Panc1 (cell line): Measurements from ENCODE around the gene CAV2. TPM values are rescaled to one million over a fixed set of nuclear protein-coding genes. Genes with fewer than 3 reads are reported as not detected.

ENCODE experiments used
- ATAC-seq: fragments of 200-7000 bp; cut with Tn5 transposase; 2 replicates; pipeline ENCODE4 v1.9.1; 2020; ENCODE audit warnings: mild to moderate bottlenecking, moderate library complexity
- BruUV-seq: library from RNA; stranded (reverse); fragments of 400-500 nt; replicated peaks from 2 replicates; lab custom pipeline; 2021; lab: Mats Ljungman, UMichigan
- CTCF ChIA-PET: fragments of 300-600 bp; sonication (Branson Sonifier 250); formaldehyde crosslinking; loops from one replicate; lab custom pipeline; 2022; ENCODE audit warnings: antibody characterized with exemption; lab: Charles Lee
- POLR2A ChIA-PET: fragments of 300-600 bp; sonication (Branson Sonifier 250); formaldehyde crosslinking; loops from one replicate; lab custom pipeline; 2022; ENCODE audit warnings: antibody characterized with exemption; lab: Charles Lee
- DNase-seq: peaks from one replicate; pipeline ENCODE4 v3.0.0-alpha.2; 2010; ENCODE audit warnings: low read depth, low spot score
- H3K27ac ChIP-seq: 2 replicates; pipeline ENCODE4 v1.5.1; 2011; ENCODE audit warnings: mild to moderate bottlenecking, low read length, inconsistent platforms
- H3K27me3 ChIP-seq: fragments of 200-500 bp; sonication (Bioruptor generic); 2 replicates; pipeline ENCODE4 v1.6.0; 2014; ENCODE audit warnings: low read length, inconsistent platforms; ENCODE audit not compliant: control insufficient read depth, insufficient read depth
- H3K36me3 ChIP-seq: fragments of 200-500 bp; sonication (Bioruptor generic); 2 replicates; pipeline ENCODE4 v1.5.1; 2014; ENCODE audit warnings: inconsistent platforms, mild to moderate bottlenecking, low read length, moderate library complexity; ENCODE audit not compliant: control insufficient read depth, insufficient read depth
- H3K4me1 ChIP-seq: 2 replicates; pipeline ENCODE4 v1.5.1; 2011; ENCODE audit warnings: inconsistent platforms, mild to moderate bottlenecking, low read length, moderate library complexity; ENCODE audit not compliant: control insufficient read depth, insufficient read depth
- H3K4me3 ChIP-seq, 2 experiments: 2 replicates each; pipeline ENCODE4 v1.5.1; 2011 to 2012; ENCODE audit warnings: low read depth in 2 of 2, low read length in 2 of 2, mild to moderate bottlenecking in 2 of 2, inconsistent platforms in 1 of 2, moderate library complexity in 1 of 2
- H3K9me3 ChIP-seq: fragments of 200-500 bp; sonication (Bioruptor generic); 2 replicates; pipeline ENCODE4 v1.5.1; 2014; ENCODE audit warnings: low read depth, mild to moderate bottlenecking, inconsistent platforms, low read length, moderate library complexity; ENCODE audit not compliant: control insufficient read depth, insufficient read depth
- POLR2AphosphoS5 ChIP-seq: IDR thresholded peaks from 2 replicates; pipeline ENCODE4 v1.6.1; 2012; ENCODE audit warnings: mild to moderate bottlenecking, low read depth, low read length, moderate library complexity
- SIN3A ChIP-seq: IDR thresholded peaks from 2 replicates; pipeline ENCODE4 v1.6.1; 2012; ENCODE audit warnings: low read depth, mild to moderate bottlenecking, low read length, moderate library complexity, borderline replicate concordance; ENCODE audit not compliant: insufficient read depth
- TCF7L2 ChIP-seq: IDR thresholded peaks from 2 replicates; pipeline ENCODE4 v1.6.1; 2011; ENCODE audit warnings: mild to moderate bottlenecking, low read depth, low read length, inconsistent platforms
- in situ Hi-C: cut with HindIII; loops from 2 replicates; pipeline ENCODE4 v1.10.0; 2016; ENCODE audit warnings: low sequenced_read_pairs, low pct_unique_long_range_greater_than_20kb
- intact Hi-C: fragments of 100-400 bp; cut with micrococcal nuclease; formaldehyde crosslinking; loops from one replicate; pipeline ENCODE4 v1.10.0; 2022; ENCODE audit not compliant: unreplicated experiment
- total RNA-seq: library from RNA; stranded (reverse); gene quantifications from one replicate; pipeline ENCODE4 v1.2.1, GENCODE V29; 2021; ENCODE audit not compliant: unreplicated experiment
- TF ChIP-seq, protein P1 (sequence below), 2 experiments: IDR thresholded peaks; 2 replicates each; pipeline ENCODE4 v1.6.1; 2011 to 2012; ENCODE audit warnings: low read depth in 2 of 2, control low read depth in 1 of 2, low read length in 1 of 2, mild to moderate bottlenecking in 1 of 2, moderate library complexity in 1 of 2; ENCODE audit not compliant: insufficient read depth in 1 of 2
- TF ChIP-seq, protein P2 (sequence below): fragments of 450-650 bp; IDR thresholded peaks from 2 replicates; pipeline ENCODE4 v1.5.1; 2017; ENCODE audit warnings: mild to moderate bottlenecking

The CAV2 gene
- total RNA-seq, 1 experiment from 2014 or later, result 217 TPM

DNA sequence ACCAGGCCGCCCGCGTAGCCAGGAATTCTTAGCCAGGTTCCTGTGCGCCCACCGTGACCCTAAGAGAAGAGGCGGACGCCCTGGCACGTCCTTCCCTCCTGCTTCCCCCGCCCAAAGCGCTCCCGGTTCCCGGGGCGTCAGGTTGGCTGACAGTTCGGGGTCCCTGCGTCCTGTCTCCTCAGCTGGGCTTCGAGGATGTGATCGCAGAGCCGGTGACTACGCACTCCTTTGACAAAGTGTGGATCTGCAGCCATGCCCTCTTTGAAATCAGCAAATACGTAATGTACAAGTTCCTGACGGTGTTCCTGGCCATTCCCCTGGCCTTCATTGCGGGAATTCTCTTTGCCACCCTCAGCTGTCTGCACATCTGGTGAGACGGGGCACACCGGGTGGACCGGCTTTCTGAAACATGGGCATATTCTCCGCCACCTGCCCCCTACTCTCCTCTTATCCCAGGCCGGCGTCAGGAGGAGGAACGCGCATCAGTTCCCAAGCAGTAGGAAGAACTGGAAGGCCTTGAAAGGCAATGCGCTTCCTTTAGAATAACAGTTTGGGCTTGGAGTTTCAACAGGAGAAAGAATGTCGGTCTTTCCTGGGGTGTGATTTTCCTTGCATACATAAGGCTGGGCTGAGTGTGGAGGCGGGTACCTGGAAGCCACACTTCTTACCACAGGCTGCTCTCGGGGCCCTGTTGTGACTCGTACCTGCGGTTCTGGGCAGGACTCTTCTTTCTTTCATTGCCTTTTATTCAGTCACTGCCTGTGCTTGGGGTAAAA lies 728 bp downstream of the CAV2 start:
- BruUV-seq, result no TSS peak
- CTCF ChIA-PET, result no interaction called here

DNA sequence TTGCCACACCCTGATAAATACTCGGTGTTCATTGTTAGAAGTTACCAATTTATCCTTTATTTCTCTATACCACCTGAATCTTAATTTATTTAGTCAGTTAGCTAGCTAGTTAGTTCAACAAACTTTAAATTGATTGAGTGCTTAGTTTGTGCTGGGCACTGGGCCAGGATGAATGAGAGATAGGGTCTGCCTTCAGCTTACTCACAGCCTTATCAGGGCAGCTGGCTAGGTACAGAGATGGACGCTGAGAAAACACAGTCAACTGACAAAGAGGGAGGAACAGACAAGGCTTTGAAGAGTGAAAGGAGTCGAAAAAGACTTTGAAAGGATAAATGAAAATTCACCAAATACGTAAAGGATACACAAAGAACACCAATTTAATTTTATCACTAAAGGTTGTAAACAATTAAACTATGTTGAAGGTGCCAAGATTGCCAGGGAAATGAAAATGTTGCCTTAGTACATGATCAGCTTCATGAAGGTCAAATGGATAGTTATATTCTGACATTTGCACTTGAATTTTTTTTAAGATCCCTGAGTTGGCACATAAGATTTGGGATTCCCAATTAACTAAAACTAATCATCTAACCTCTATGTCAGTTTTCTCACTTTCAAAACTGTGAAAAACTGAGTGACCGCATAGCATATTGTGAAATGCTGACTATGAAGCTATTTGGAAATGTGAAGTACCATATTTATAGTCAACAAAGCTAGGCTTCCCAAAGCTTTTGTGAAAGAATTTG lies 2.1 kb downstream of the CAV2 start:
- no peak for ATAC-seq
- DNase-seq, result no peak
- TF ChIP-seq SIN3A, result no peak
- no peak for TF ChIP-seq POLR2AphosphoS5
- TF ChIP-seq TCF7L2, result 0 out of 2 replicates have a peak, but pooled peaks have one; percentile 17
- TF ChIP-seq, protein P1, sequence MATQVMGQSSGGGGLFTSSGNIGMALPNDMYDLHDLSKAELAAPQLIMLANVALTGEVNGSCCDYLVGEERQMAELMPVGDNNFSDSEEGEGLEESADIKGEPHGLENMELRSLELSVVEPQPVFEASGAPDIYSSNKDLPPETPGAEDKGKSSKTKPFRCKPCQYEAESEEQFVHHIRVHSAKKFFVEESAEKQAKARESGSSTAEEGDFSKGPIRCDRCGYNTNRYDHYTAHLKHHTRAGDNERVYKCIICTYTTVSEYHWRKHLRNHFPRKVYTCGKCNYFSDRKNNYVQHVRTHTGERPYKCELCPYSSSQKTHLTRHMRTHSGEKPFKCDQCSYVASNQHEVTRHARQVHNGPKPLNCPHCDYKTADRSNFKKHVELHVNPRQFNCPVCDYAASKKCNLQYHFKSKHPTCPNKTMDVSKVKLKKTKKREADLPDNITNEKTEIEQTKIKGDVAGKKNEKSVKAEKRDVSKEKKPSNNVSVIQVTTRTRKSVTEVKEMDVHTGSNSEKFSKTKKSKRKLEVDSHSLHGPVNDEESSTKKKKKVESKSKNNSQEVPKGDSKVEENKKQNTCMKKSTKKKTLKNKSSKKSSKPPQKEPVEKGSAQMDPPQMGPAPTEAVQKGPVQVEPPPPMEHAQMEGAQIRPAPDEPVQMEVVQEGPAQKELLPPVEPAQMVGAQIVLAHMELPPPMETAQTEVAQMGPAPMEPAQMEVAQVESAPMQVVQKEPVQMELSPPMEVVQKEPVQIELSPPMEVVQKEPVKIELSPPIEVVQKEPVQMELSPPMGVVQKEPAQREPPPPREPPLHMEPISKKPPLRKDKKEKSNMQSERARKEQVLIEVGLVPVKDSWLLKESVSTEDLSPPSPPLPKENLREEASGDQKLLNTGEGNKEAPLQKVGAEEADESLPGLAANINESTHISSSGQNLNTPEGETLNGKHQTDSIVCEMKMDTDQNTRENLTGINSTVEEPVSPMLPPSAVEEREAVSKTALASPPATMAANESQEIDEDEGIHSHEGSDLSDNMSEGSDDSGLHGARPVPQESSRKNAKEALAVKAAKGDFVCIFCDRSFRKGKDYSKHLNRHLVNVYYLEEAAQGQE (IDR thresholded peaks at IDR 0.05; ENCODE audit: insufficient read depth in 1 of 2, low read depth in 2 of 2, low read length in 1 of 2), result peak in 1 of 2 experiments; percentile 36; a peak in 1 of 4 replicates
- TF ChIP-seq, protein P2, sequence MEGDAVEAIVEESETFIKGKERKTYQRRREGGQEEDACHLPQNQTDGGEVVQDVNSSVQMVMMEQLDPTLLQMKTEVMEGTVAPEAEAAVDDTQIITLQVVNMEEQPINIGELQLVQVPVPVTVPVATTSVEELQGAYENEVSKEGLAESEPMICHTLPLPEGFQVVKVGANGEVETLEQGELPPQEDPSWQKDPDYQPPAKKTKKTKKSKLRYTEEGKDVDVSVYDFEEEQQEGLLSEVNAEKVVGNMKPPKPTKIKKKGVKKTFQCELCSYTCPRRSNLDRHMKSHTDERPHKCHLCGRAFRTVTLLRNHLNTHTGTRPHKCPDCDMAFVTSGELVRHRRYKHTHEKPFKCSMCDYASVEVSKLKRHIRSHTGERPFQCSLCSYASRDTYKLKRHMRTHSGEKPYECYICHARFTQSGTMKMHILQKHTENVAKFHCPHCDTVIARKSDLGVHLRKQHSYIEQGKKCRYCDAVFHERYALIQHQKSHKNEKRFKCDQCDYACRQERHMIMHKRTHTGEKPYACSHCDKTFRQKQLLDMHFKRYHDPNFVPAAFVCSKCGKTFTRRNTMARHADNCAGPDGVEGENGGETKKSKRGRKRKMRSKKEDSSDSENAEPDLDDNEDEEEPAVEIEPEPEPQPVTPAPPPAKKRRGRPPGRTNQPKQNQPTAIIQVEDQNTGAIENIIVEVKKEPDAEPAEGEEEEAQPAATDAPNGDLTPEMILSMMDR, result no peak
- H3K4me1 ChIP-seq, result peaks cover 51% of the 10 kb centered on the region
- peaks cover 38% of the 10 kb centered on the region for H3K36me3 ChIP-seq
- in situ Hi-C loops, result no loop called here
- no TSS peak for BruUV-seq
- ChIA-PET POLR2A (interaction anchor here (0.5 to 0.7 kb wide), 3 partner anchors 19 to 86 kb away, joined by 3 to 4 read pairs (median 4); no protein-coding TSS in a partner anchor), CTCF (no interaction called here)
- H3K4me3 ChIP-seq, result peak overlapping the region; percentile 89 to 98
- intact Hi-C loops, result no loop called here
- H3K9me3 ChIP-seq, result no peaks in the 10 kb centered on the region
- peak overlapping the region; percentile 100 for H3K27ac ChIP-seq
- H3K27me3 ChIP-seq, result no peaks in the 10 kb centered on the region

More for the DNA sequence above, 728 bp downstream of the CAV2 start:
- H3K27ac ChIP-seq, result peak overlapping the region; percentile 100
- intact Hi-C loops, result no loop called here
- POLR2A ChIA-PET, result interaction anchor here (0.5 to 1.2 kb wide), 2 partner anchors 146 to 290 kb away, joined by 3 read pairs; partner anchors contain the start of gene TES
- H3K4me3 ChIP-seq, result peak overlapping the region; percentile 89 to 98
- in situ Hi-C loops, result no loop called here
- peaks cover 46% of the 10 kb centered on the region for H3K4me1 ChIP-seq
- TF ChIP-seq, protein P1 (IDR thresholded peaks at IDR 0.05; ENCODE audit: insufficient read depth in 1 of 2, low read depth in 2 of 2, low read length in 1 of 2), result no peak
- TF ChIP-seq TCF7L2, result no peak
- TF ChIP-seq, protein P2, result no peak
- no peak for DNase-seq
- peaks cover 27% of the 10 kb centered on the region for H3K36me3 ChIP-seq
- peak; percentile 22 for ATAC-seq
- no peaks in the 10 kb centered on the region for H3K27me3 ChIP-seq
- H3K9me3 ChIP-seq, result no peaks in the 10 kb centered on the region
